ENCODE results near the gene MTUS2. TPM values are rescaled to one million over a fixed set of nuclear protein-coding genes. Genes with fewer than 3 reads are reported as not detected.

MTUS2 gene
- total and polyA plus RNA-seq, 9 of the 15 experiments (the other 6 are each of a cell fraction or from before 2014, with no cell fraction given): 0.01 to 0.28 (median 0.06) TPM; not detected in 1

DNA sequence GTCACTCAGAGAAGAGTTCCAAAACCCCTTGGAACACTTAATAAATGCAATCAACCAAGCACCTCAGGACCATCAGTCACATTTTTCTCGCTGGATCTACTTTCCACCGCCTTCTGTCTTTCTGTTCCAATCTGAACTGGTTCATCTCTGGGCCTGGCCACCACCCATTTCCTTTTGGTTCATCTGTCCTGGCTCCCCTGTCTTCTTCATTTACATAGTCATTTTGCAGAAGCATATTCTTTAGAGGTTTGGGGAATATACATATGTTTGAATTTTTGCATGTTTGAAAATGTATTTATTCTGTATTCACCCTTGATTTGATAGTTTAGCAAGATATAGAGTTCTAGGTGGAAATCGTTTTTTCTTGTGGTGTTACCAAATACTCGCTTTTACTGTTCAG lies 188.2 kb downstream of the MTUS2 start (continued):
- no peak for TF ChIP-seq NR3C1 (CRISPR knock-in tag; IDR thresholded peaks at IDR 0.05)

DNA sequence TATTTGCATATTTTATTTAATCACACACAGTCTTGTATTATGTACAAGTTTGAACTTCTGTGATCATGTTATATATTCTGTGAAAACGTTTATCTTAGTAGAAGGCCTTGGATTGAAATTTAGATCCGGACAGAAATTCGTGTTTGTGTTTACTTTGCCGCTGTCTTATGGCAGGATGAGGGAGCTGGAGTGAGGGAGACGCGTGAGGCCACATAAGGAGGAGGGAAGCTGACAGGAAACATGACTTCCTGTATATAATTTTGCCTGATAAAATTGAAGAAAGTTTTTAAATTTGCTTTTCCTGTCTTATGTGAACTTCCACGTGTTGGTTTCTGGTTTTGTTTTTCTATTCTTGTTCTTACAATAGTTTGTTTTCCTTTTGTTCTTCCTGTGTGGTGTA lies 200.2 kb downstream of the MTUS2 start:
- POLR2A ChIA-PET: interaction anchor here (1.4 kb wide), 1 partner anchor 9 kb away, joined by 3 read pairs; no protein-coding TSS in a partner anchor
- WGBS (ENCODE audit: insufficient coverage, low coverage, missing lambda C conversion rate): 2% methylated on average over 6 of the region's 7 CpGs

DNA sequence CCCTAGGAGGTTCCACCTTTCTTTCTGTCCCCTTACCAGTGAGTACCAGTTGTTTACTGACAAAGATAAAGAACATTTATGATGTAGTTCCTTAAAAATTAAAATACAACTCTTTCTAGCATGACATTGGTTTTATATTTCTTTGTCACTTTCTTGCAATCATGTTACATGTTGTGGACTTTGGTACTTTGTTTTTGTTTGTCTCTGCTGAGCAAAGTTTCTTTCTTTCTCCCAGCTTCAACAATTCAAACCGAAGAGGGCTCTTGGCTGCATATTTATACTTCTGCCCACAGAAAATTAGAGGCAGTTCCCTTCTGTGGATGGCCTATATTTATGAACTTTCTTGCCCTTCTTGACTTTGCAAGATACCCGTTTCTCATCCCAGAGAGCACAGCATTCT lies 201.2 kb downstream of the MTUS2 start:
- H3K79me2 ChIP-seq (ENCODE audit: control insufficient read depth, insufficient read depth, low read length): no peaks in the 10 kb centered on the region
- H3K27ac ChIP-seq (ENCODE audit: extremely low read depth, low read depth, low read length): no peak overlapping the region
- 0% methylated on average over 2 of the region's 2 CpGs for WGBS (ENCODE audit: insufficient coverage, low coverage, missing lambda C conversion rate)
- no peaks in the 10 kb centered on the region; a peak in 1 of 5 replicates for H3K27me3 ChIP-seq (ENCODE audit: control insufficient read depth in 2 of 2, insufficient read depth in 2 of 2, low read length in 2 of 2)
- ATAC-seq: no peak
- FAIRE-seq: no peak
- BruUV-seq (replicated peaks): no TSS peak
- intact Hi-C loops (cut with micrococcal nuclease): no loop called here
- no peaks in the 10 kb centered on the region for H3K36me3 ChIP-seq (ENCODE audit: control insufficient read depth, insufficient read depth, low read length)
- H3K4me2 ChIP-seq (ENCODE audit: insufficient read depth, low read length): no peak overlapping the region
- no peaks in the 10 kb centered on the region for H3K9me1 ChIP-seq (ENCODE audit: control insufficient read depth, insufficient read depth, low read length)
- H3K9ac ChIP-seq (ENCODE audit: insufficient read depth in 1 of 2, low read depth in 2 of 2, low read length in 2 of 2): no peak overlapping the region
- H3K9me3 ChIP-seq (replicated peaks; ENCODE audit: control insufficient read depth, insufficient read depth, low read depth, low read length): no peaks in the 10 kb centered on the region
- H4K20me1 ChIP-seq (replicated peaks; ENCODE audit: control insufficient read depth, insufficient read depth, low read length): no peaks in the 10 kb centered on the region
- DNase-seq (ENCODE audit: extremely low read depth in 1 of 4, low spot score in 3 of 4): no peak
- no peak overlapping the region for H2AFZ ChIP-seq (ENCODE audit: low read depth, low read length)
- H3K4me3 ChIP-seq: no peak overlapping the region
- POLR2A ChIA-PET: no interaction called here
- no peaks in the 10 kb centered on the region for H3K4me1 ChIP-seq (replicated peaks in 1 of 2; ENCODE audit: control insufficient read depth in 2 of 2, insufficient read depth in 2 of 2, low read length in 2 of 2)
- CTCF ChIA-PET (ENCODE audit: low intra/inter-chr PET ratio): no interaction called here
- in situ Hi-C loops (cut with MboI): no loop called here
- TF ChIP-seq BRD4 (IDR thresholded peaks at IDR 0.05): no peak
- TF ChIP-seq PHF20 (IDR thresholded peaks at IDR 0.05; ENCODE audit: partially characterized antibody): no peak
- no peak for TF ChIP-seq MTA3 (IDR thresholded peaks at IDR 0.05; ENCODE audit: borderline replicate concordance)
- TF ChIP-seq ZNF561 (CRISPR knock-in tag; conservative IDR thresholded peaks at IDR 0.05): no peak
- TF ChIP-seq TBL1XR1 (IDR thresholded peaks at IDR 0.05; ENCODE audit: low read length in 2 of 2): no peak
- TF ChIP-seq L3MBTL2 (IDR thresholded peaks at IDR 0.05): no peak
- no peak for TF ChIP-seq TEAD2 (tag; IDR thresholded peaks at IDR 0.05)
- TF ChIP-seq, protein P1, sequence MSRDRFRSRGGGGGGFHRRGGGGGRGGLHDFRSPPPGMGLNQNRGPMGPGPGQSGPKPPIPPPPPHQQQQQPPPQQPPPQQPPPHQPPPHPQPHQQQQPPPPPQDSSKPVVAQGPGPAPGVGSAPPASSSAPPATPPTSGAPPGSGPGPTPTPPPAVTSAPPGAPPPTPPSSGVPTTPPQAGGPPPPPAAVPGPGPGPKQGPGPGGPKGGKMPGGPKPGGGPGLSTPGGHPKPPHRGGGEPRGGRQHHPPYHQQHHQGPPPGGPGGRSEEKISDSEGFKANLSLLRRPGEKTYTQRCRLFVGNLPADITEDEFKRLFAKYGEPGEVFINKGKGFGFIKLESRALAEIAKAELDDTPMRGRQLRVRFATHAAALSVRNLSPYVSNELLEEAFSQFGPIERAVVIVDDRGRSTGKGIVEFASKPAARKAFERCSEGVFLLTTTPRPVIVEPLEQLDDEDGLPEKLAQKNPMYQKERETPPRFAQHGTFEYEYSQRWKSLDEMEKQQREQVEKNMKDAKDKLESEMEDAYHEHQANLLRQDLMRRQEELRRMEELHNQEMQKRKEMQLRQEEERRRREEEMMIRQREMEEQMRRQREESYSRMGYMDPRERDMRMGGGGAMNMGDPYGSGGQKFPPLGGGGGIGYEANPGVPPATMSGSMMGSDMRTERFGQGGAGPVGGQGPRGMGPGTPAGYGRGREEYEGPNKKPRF (IDR thresholded peaks at IDR 0.05; ENCODE audit: low read depth, low read length): no peak
- TF ChIP-seq ESRRB (CRISPR knock-in tag; IDR thresholded peaks at IDR 0.05; ENCODE audit: borderline replicate concordance): no peak
- TF ChIP-seq THRAP3 (IDR thresholded peaks at IDR 0.05; ENCODE audit: borderline replicate concordance): no peak
- no peak for TF ChIP-seq ZNF232 (CRISPR knock-in tag; IDR thresholded peaks at IDR 0.05)
- no peak for TF ChIP-seq SREBF2 (CRISPR knock-in tag; IDR thresholded peaks at IDR 0.05)

More for the DNA sequence above, 200.2 kb downstream of the MTUS2 start:
- intact Hi-C loops (cut with micrococcal nuclease) (no loop called here), in situ Hi-C loops (cut with MboI) (no loop called here)
- Histone ChIP-seq H3K4me3 (no peak overlapping the region), H4K20me1 (replicated peaks; ENCODE audit: control insufficient read depth, insufficient read depth, low read length) (no peaks in the 10 kb centered on the region), H3K27me3 (ENCODE audit: control insufficient read depth in 2 of 2, insufficient read depth in 2 of 2, low read length in 2 of 2) (no peaks in the 10 kb centered on the region), H3K4me2 (ENCODE audit: insufficient read depth, low read length) (no peak overlapping the region), H3K9ac (ENCODE audit: insufficient read depth in 1 of 2, low read depth in 2 of 2, low read length in 2 of 2) (no peak overlapping the region), H3K27ac (ENCODE audit: extremely low read depth, low read depth, low read length) (no peak overlapping the region), H3K9me3 (replicated peaks; ENCODE audit: control insufficient read depth, insufficient read depth, low read depth, low read length) (no peaks in the 10 kb centered on the region), H2AFZ (ENCODE audit: low read depth, low read length) (no peak overlapping the region), H3K9me1 (ENCODE audit: control insufficient read depth, insufficient read depth, low read length) (no peaks in the 10 kb centered on the region), H3K79me2 (ENCODE audit: control insufficient read depth, insufficient read depth, low read length) (no peaks in the 10 kb centered on the region), H3K36me3 (ENCODE audit: control insufficient read depth, insufficient read depth, low read length) (no peaks in the 10 kb centered on the region), H3K4me1 (replicated peaks in 1 of 2; ENCODE audit: control insufficient read depth in 2 of 2, insufficient read depth in 2 of 2, low read length in 2 of 2) (no peaks in the 10 kb centered on the region)
- no peak for TF ChIP-seq ZEB2 (IDR thresholded peaks at IDR 0.05)
- FAIRE-seq (no peak), ATAC-seq (no peak), DNase-seq (ENCODE audit: extremely low read depth in 1 of 4, low spot score in 3 of 4) (no peak)
- CTCF ChIA-PET (ENCODE audit: low intra/inter-chr PET ratio): no interaction called here
- no TSS peak for BruUV-seq (replicated peaks)

Measured in K562 (cell line).